Activated gamma-delta T cell treated with Interleukin-2 at 50 U/mL for 16 hours (primary cell): ENCODE measurements around the gene PRM2.
A peak's percentile ranks its signal among the peaks of the same experiment; 100 is the strongest.

Experiments used
- DNase-seq: peaks from one replicate; pipeline ENCODE4 v3.0.0-alpha.2; 2020

PRM2 gene

DNA sequence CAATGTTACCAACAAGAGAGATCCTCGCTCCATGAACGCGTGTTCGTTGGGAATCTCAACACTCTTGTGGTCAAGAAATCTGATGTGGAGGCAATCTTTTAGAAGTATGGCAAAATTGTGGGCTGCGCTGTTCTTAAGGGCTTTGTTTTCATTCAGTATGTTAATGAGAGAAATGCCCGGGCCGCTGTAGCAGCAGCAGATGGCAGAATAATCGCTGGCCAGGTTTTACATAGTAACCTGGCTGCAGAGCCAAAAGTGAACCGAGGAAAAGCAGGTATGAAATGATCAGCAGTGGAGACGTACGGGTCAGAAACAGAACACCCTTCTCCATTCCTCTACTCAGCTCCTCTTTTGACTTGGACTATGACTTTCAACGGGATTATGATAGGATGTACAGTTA, 33.6 kb downstream of the PRM2 start:
- no peak for DNase-seq

DNA sequence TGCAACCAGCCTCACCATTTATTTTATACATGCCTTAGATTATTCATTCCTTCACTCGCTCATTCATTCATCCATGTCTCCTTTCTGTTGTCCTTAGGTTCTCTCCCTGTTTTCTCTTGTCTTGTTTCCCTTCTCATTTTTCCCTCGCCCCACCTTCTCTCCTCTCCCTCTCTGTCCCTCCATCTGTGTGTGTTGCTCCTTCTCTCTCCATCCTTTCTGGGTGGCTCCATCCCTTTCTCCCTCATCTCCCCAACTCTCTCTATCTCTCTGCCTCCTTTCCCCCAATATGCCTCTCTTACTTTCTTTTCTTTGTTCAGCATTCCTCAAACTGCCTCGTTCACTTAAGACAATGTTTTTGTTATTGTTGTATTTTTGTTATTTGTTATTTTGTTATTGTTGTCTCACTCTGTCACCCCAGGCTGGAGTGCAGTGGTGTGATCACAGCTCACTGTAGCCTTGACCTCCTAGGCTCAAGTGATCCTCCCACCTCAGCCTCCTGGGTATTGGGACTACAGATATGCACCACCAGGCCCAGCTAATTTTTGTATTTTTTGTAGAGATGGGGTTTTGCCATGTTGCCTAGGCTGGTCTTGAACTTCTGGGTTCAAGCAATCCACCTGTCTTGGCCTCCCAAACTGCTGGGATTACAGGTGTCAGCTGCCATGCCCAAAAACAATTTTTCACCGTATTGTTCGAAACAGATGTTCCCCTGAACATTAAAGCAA, 34.6 kb downstream of the PRM2 start:
- no peak for DNase-seq

DNA sequence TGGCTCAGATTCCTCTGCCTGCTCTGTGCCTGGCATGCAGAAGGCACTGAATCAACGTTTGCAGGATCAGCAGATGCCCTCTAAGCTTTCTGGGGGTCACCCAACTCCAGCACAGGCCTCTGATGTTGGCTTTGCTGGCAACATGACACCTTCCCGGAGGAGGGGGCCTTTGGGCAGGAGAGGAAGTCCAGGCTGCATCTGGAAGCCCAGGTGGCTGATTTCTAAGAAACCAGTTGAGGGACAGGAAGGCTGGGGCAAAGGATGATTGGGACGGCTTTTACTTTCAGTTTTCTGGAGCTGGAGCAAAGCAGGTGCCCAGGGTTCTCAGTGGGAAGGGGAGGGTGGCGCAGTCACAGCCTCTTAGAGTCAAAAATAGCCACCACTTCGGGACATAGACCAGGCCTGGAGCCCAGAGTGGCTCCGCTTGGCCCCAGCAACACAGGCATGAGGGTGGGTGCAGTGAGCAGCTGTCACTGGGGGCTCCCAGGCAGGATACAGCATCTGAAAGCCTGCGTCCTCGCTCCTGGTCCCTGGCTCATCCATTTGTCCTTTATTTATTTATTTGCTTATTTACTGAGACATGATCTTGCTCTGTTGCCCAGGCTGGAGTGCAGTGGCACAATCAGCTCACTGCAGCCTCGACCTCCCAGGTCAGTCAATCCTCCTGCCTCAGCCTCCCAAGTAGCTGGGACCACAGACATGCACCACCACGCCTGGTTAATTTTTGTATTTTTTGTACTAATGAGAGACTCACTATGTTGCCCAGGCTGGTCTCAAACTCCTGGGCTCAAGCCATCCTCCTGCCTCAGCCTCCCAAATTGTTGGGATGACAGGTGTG, 35.4 kb downstream of the PRM2 start:
- no peak for DNase-seq

DNA sequence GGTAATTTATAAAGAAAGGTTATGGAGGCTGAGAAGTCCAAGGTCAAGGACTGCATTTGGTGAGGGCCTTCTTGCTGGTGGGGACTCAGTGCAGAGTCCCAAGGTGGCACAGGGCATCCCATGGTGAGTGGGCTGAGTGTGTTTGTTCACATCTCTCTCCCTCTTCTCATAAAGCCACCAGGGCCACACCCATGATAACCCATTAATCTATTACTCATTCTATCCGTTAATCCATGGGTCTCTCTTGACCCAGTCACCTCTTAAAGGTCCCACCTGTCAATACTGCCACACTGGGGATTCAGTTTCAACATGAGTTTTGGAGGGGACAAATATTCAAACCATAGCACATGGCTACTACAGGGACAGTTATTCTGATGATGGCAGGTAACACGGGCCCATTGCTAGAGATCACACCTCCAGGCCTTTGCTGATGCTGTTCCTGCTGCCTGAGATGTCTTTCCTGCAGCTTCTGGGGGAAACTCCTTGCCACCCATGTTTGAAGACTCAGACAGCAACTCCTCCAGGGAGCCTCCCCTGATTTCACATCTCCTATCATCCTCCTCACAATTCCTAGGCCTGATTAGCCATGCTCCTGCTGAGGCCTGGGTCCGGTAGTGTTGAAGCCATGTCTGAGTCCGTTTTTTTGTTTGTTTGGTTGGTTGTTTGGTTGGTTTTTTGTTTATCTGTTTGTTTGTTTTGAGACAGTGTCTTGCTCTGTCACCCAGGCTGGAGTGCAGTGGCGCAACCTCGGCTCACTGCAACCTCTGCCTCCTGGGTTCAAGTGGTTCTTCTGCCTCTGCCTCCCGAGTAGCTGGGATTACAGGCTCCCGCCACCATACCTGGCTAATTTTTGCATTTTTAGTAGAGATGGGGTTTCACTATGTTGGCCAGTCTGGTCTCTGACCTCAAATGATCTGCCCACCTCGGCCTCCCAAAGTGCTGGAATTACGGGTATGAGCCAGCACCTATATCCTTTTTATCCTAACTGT, 36.3 kb downstream of the PRM2 start:
- DNase-seq, result no peak

DNA sequence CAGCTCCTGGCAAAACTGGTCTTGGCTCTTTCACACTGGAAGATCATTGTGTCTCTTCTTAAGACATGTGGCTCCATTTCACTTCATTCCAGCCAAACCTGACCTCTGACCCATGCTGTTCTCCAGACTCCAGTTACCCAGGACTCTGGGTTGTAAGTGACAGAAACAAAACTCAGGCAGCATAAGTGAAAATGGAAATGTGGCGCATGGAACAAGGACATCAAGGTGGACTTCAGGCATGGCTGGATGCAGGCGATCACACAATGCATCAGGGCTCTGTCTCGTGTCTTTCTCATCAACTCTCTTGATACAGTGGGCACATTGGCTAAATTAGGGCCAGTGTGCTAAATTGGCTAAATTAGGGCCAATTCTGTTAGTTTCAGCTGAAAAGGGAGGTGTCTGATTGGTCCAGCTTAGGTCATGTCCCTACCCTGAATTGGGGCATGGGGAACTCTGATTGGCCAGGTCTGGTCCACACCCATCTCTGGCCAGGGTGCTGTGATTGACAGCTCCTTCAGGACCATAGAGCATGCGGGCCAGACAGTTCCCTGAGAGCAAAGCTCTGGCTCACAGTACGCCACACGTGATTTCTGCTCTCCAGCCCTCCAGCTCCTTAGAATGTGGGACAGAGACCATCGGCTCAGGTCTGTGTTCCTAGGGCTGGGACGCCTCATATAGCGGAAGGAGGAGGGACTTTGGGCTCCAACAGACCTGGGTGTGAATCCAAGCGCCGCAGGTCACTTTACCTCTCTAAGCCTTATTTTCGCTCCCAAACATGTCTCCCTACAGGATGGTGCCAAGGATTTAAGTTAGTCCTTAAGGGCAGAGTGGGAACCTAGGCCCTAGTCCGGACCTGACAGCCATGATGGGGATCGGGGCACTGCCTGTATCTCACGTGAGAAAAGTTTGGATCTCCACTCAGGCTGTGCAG, 37.7 kb downstream of the PRM2 start:
- DNase-seq, result no peak

DNA sequence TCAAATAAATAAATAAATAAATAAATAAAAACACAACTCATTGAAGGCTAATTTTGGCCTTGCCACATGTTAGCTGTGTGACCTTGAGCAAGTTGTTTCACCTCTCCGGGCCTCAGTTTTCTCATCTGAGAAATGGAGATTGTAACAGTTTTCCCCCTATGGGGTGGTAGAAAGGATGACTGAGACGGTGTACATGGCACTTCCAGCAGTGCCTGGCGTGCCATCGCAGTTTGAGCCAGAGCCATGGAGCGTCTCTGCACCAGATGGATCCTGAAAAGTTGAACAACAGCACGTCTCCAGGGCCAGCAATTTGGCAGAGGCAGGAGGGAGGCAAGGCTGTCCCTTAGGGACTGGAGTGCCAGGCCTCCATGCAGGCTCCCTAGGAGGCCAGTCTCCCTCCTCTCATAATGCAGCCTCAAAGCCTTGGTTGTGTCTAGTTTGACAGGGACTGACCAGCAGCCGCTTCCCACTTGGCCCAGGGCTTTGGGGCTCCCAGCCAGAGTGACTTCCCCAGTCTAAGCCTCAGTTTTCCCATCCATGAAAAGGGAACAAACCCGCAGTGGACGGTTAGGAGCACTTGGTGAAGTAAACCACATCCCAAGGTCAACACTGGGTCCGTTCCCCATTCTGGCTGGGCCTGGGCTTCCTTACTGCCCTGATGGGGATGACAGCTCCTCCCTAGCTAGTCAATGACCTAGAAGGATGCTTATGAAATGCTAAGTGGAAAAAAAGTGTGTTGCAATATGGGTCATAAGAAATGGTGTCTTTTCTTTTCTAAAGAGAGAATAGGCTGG, 39.6 kb downstream of the PRM2 start:
- no peak for DNase-seq

DNA sequence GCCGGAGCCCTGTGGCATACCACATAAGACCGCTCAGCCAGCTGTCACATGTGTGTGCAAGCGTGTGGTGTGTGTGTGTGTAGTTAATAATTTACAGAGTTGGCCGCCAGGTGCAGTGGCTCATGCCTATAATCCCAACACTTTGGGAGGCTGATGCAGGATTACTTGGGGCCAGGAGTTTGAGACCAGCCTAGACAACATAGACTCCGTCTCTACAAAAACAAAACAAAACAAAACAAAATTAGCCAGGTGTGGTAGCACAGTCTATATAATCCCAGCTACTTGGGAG, 40.6 kb downstream of the PRM2 start:
- DNase-seq, result no peak

DNA sequence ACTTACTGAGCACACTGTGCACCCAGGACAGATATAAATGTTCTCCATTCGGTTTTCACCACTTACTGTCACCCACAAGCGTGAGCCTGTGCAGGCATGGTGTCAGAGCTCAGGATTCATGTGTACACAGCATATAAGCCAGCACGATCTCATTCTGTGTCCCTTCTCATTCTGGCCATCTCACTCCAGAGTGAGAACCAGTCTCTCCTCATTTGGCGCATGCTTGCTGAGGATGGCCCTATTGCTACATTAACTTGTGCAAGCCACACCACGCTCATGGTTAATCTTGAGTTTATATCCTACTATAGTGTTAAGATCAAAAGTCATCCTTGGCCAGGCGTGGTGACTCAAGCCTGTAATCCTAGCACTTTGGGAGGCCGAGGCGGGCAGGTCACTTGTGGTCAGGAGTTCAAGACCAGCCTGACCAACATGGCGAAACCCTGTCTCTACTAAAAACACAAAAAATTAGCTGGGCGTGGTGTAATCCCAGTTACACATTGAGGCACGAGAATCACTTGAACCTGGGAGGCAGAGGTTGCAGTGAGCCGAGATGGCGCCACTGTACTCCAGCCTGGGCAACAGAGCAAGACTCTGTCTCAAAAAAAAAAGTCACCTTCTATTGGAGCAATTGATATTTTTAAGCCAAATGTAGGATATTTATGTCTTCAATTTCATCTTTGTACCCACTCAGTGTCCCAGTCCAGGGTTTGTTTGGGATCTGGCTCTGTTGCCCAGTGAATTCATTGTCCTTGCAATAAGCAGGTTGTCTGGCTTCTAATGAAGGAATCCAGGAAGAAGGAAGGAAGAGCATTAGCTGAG, 41.2 kb downstream of the PRM2 start:
- DNase-seq, result no peak

DNA sequence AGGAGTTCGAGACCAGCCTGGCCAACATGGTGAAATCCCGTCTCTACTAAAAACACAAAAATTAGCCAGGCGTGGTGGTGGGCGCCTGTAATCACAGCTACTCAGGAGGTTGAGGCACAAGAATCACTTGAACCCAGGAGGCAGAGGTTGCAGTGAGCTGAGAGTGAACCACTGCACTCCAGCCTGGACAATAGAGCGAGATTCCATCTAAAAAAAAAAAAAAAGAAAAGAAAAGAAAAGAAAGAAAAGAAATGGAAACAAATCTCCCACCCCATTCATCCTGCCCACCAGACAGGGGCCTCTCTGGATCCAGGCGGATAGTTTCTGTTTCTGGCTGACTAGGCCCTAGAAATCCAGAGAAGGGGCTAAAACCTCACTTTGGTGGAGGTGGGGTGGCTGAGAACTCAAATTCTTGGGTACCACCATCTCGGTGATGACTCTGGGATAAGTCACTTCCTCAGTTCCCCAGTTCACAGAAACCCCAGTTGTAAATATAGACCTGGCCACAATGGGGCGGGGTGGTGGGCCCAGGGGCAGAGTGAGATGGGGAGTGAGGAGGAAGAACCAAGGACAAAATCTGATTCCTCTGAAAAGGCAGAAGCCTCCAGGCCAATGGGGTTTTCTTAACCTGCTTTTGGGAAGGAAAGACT, 42.4 kb downstream of the PRM2 start:
- DNase-seq, result peak; percentile 56

DNA sequence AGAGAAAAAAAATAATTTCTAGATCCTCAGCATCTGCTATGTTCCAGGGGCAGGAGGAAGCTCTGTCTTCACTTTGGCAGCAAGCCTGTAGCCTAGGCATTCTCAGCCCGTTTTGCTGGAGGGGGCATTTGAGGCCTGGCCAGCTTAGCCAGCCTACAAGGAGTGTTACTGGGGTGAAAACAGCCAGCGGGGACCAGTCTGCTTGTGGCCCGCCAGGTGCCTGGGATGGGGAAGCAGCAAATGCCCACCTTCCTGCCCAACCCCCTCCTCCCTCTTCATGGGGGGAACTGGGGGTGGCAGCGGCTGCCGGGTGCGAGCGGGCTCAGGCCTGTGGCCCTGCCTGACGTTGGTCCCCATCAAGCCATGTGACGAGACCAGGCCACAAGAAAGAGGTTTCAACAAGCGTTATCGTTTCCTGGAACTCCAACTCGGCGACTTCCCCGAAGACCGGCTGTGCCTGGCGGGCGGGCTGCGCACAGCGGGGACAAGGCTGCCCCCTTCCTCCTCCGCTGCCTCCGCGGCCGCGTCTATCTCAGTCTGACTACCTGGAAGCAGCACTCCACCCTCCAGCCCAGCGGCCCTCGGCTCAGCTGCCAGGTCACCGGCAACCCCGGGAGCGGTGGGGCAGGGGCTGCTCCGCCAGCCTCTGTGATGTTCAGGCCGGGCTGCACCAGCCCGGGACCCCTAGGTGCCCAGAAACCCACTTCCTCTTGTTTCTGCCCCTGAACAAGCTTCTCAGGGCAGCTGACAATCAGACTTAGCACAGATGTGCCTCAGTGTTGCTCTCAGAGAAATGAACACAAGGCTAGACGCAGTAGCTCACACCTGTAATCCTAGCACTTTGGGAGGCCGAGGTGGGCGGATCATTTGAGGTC, 43.2 kb downstream of the PRM2 start:
- peak; percentile 84 for DNase-seq

DNA sequence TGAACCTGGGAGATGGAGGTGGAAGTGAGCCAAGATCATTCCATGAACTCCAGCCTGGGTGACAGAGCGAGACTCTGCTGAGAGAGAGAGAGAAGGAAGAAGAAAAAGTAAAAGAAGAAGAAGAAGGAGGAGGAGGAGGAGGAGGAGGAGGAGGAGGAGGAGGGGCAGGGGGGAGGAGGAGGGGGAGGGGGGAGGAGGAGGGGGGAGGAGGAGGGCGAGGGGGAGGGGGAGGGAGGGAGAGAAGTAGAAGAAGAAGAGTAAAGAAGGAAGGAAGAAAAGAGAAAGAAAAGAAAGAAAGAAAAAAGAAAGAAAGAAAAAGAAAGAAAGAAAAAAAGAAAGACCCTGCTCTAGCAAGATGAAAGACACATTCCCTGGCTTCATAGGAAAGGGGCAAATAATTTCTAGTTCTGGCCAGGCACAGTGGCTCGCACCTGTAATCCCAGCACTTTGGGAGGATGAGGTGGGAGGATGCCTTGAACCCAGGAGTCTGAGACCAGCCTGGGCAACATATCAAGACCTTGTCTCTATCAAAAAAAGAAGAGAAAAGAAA, 43.9 kb downstream of the PRM2 start:
- DNase-seq, result no peak

DNA sequence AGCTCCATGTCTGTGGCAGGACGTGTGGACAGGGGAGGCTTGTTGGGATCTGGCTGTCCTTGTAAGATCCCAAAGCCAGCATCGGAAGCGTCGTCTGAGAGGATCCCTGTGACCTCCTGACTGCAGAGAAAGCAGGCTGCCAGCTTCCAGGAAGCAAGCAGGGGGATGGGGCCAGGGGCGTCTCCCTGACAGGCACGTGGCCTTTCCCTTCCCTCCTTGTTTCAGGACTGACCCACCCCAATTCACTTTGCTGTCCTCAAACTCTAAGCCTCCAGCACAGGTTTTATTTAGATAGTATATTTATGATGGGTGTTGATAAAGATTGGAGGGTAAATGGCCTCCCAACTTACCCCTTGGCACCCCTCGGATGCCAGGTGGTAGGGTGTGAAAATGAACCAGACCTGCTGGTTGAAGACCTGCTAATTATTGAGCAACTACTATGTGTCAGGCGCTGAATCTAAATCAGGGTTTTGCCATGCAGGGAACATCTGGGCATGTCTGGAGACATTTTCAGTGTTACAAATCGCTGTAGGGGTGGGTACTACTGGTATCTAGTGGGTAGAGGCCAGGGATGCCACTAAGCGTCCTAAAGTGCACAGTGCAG, 44.8 kb downstream of the PRM2 start:
- DNase-seq, result no peak

DNA sequence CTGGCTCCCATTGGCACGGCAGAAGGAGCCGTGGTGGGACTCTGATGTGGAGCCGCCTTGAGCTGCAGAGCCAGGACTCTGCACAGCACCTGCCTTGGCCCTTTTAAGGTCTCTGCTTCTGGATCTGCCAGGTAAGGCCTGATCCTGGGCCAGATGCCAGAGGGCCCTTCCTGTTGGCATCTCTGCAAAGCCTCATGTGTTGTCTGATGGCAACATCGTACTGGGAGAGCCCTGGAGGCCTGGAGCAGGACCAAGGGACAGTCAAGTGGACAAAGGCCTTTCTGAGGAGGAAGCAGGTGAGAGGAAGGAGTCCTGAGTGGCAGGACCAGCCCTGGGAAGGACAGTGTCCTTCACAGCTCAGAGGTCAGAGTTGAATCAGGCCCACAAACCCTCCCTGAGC, 46.4 kb downstream of the PRM2 start:
- no peak for DNase-seq

DNA sequence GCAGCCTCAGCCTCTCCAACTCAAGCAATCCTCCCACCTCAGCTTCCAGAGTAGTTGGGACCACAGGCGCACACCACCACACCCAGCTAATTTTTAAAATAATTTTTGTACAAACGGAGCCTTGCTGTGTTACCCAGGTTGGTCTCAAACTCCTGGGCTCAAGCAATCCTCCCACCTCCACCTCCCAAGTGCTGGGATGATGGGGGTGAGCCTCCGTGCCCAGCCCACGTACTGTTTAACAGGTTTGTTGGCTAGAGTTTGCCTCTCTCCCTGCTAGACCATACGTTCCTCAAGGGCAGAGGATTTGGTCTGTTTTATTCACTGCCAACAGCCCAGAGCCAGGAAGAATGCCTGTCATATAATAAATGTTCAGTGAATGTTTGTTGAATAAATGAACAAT, 46.8 kb downstream of the PRM2 start:
- no peak for DNase-seq

DNA sequence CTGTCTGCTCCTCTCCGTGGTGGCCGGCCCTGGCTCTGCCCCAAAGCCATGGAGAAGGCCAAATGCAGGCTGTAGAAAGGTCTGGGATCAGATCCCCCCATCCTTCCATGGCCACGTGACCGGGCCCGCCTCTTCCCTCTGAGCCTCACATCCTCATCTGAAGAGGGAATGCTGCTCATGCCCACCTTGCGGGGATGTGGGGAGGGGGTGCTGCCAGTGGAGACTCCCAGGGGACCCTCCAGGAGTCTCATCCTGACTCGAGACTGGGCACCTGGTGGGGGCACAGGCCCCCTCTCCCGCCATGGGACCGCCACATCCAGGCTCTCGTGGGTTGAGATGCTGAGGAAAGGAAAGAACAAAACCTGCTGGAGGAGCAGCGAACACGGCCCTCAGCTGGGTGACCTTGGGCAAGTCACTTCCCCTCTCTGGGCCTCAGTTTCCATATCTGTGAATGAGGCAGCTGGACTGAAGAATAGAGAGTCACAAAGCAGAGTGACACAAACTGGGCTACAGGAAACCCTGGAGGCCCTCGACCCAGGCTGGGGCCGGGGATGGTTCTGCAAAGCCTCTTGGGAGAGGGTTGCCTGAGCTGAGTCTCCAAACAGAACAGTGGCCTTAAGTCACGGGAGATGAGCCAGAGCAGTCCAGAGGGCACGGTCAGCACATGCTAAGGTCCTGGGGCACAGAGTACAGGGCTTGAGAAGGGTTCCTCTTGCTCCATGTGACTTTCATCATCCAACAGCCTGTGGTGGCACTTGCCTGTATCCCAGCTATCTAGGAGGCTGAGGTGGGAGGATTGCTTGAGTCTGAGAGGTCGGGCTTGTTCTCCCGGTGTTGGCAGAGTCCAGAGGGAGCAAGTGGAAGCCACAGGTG, 50.4 kb downstream of the PRM2 start:
- DNase-seq, result no peak
